Suprapubic skin (tissue), 4 donors: ENCODE measurements around the gene SYT2.

Experiments
- CTCF ChIP-seq, 2 donors: fragments of 200-600 bp in 1 of 2; fragments of 450-650 bp in 1 of 2; sonication (generic) in 1 of 2; IDR thresholded peaks; one replicate each; pipeline ENCODE4 v1.5.1; 2016 to 2019; ENCODE audit warnings: antibody characterized with exemption in 2 of 2, mild to moderate bottlenecking in 1 of 2, moderate library complexity in 1 of 2
- EP300 ChIP-seq: sonication (generic); formaldehyde crosslinking; IDR thresholded peaks from one replicate; pipeline ENCODE4 v1.6.1; 2017; ENCODE audit warnings: antibody characterized with exemption
- POLR2A ChIP-seq, 2 donors: fragments of 450-650 bp; IDR thresholded peaks; one replicate each; pipeline ENCODE4 v1.6.1; 2017; ENCODE audit warnings: antibody characterized with exemption in 2 of 2, mild to moderate bottlenecking in 2 of 2, moderate library complexity in 2 of 2
- POLR2AphosphoS5 ChIP-seq, 3 donors: sonication (generic); formaldehyde crosslinking; IDR thresholded peaks; one replicate each; pipeline ENCODE4 v1.6.1; 2017; ENCODE audit warnings: antibody characterized with exemption in 3 of 3

- TF ChIP-seq POLR2A (IDR thresholded peaks at IDR 0.05) = no peak
- no peak for TF ChIP-seq CTCF (IDR thresholded peaks at IDR 0.05)
- no peak for TF ChIP-seq EP300
- TF ChIP-seq POLR2AphosphoS5 (IDR thresholded peaks at IDR 0.05) = no peak
These were observed 81.5 kb downstream of the SYT2 start for GRCh38 chr1:202628646-202629215.
